Esophagus muscularis mucosa (tissue), 4 donors: ENCODE data around the gene MAPK9. TPM values are rescaled to one million over a fixed set of nuclear protein-coding genes. Genes with fewer than 3 reads are reported as not detected.

ENCODE experiments used
- DNase-seq: peaks from one replicate; pipeline ENCODE4 v3.0.0-alpha.2; 2017; ENCODE audit errors: extremely low spot score
- H3K27ac ChIP-seq, 4 donors: fragments of 200-600 bp; sonication (generic); replicated peaks in 1 of 4; 1 replicate in 3 of 4; 2 replicates in 1 of 4; pipeline ENCODE4 v1.5.1; 2016 to 2019; ENCODE audit warnings: mild to moderate bottlenecking in 1 of 4
- H3K27me3 ChIP-seq, 4 donors: fragments of 200-600 bp; sonication (generic); one replicate each; pipeline versions ENCODE4 v1.5.1 to v1.6.0; 2016 to 2019
- H3K36me3 ChIP-seq, 4 donors: fragments of 200-600 bp; sonication (generic); one replicate each; pipeline ENCODE4 v1.5.1; 2016 to 2019
- H3K4me1 ChIP-seq, 4 donors: fragments of 200-600 bp; sonication (generic); one replicate each; pipeline ENCODE4 v1.5.1; 2016 to 2019
- H3K4me3 ChIP-seq, 4 donors: fragments of 200-600 bp; sonication (generic); 1 replicate in 2 of 4; 2 replicates in 2 of 4; pipeline ENCODE4 v1.5.1; 2016 to 2019; ENCODE audit warnings: mild to moderate bottlenecking in 4 of 4, moderate library complexity in 1 of 4
- H3K9me3 ChIP-seq, 4 donors: fragments of 200-600 bp; sonication (generic); 1 replicate in 3 of 4; 2 replicates in 1 of 4; pipeline ENCODE4 v1.5.1; 2016 to 2019
- CTCF ChIP-seq, 3 experiments: fragments of 200-600 bp in 2 of 3; fragments of 450-650 bp in 1 of 3; sonication (generic) in 2 of 3; IDR thresholded peaks; one replicate each; pipeline ENCODE4 v1.5.1; 2017 to 2019; ENCODE audit warnings: antibody characterized with exemption in 3 of 3, mild to moderate bottlenecking in 2 of 3, moderate library complexity in 1 of 3
- EP300 ChIP-seq: sonication (generic); formaldehyde crosslinking; IDR thresholded peaks from one replicate; pipeline ENCODE4 v1.6.1; 2017; ENCODE audit warnings: antibody characterized with exemption
- POLR2A ChIP-seq: fragments of 450-650 bp; IDR thresholded peaks from one replicate; pipeline ENCODE4 v1.6.1; 2017; ENCODE audit warnings: antibody characterized with exemption, moderate library complexity, mild to moderate bottlenecking, low read depth
- POLR2AphosphoS5 ChIP-seq, 2 donors: sonication (generic); formaldehyde crosslinking; IDR thresholded peaks; one replicate each; pipeline ENCODE4 v1.6.1; 2017; ENCODE audit warnings: antibody characterized with exemption in 2 of 2
- WGBS: methylation state at CpG from one replicate; pipeline ENCODE4 v1.1.5; 2018; 5-methylcytosine and 5-hydroxymethylcytosine counted together
- intact Hi-C: fragments of 100-400 bp; cut with DNase I; formaldehyde crosslinking; loops from one replicate; pipeline ENCODE4 v1.15.1; 2023
- total RNA-seq, 4 donors: library from RNA; depleted of rRNA; stranded (reverse); fragments of >200 nt; gene quantifications; one replicate each; pipeline versions ENCODE4 v1.1.0 to v1.2.1, GENCODE V29; 2016

Gene MAPK9
- total RNA-seq, 4 donors from 2014 or later, result 36.4 to 42.3 (median 37.8) TPM

- WGBS, result 95% methylated on average over 9 of the region's 9 CpGs
- Histone ChIP-seq H3K4me3 (no peak overlapping the region), H3K27ac (no peak overlapping the region), H3K9me3 (no peaks in the 10 kb centered on the region), H3K27me3 (no peaks in the 10 kb centered on the region), H3K4me1 (peaks cover 5 to 12% (median 10%) of the 10 kb centered on the region in 4 donors), H3K36me3 (peaks cover 16 to 61% (median 35%) of the 10 kb centered on the region in 4 donors)
- peak; percentile 82 for DNase-seq
- intact Hi-C loops, result no loop called here
- no peak for TF ChIP-seq POLR2A
- no peak for TF ChIP-seq CTCF (IDR thresholded peaks at IDR 0.05)
- TF ChIP-seq POLR2AphosphoS5 (IDR thresholded peaks at IDR 0.05), result no peak
- no peak for TF ChIP-seq EP300
Measured at GRCh38 chr5:180282281-180282680, 9.6 kb downstream of the MAPK9 start.

GRCh38 chr5:180281706-180282105 is 10.2 kb downstream of the MAPK9 start:
- peaks cover 20 to 65% (median 38%) of the 10 kb centered on the region in 4 donors for H3K36me3 ChIP-seq
- intact Hi-C loops, result no loop called here
- no peak overlapping the region for H3K4me3 ChIP-seq
- no peak for TF ChIP-seq CTCF (IDR thresholded peaks at IDR 0.05)
- no peak for TF ChIP-seq POLR2A
- TF ChIP-seq POLR2AphosphoS5 (IDR thresholded peaks at IDR 0.05), result no peak
- TF ChIP-seq EP300, result no peak
- H3K4me1 ChIP-seq, result peaks cover 5 to 12% (median 10%) of the 10 kb centered on the region in 4 donors
- H3K27ac ChIP-seq, result no peak overlapping the region
- no peaks in the 10 kb centered on the region for H3K27me3 ChIP-seq
- peak; percentile 66 for DNase-seq
- no peaks in the 10 kb centered on the region for H3K9me3 ChIP-seq
- WGBS, result 90% methylated on average over 9 of the region's 10 CpGs

- intact Hi-C loops, result no loop called here
- TF ChIP-seq EP300, result no peak
- TF ChIP-seq POLR2A, result no peak
- no peak for TF ChIP-seq CTCF (IDR thresholded peaks at IDR 0.05)
- TF ChIP-seq POLR2AphosphoS5 (IDR thresholded peaks at IDR 0.05), result no peak
- H3K27me3 ChIP-seq, result no peaks in the 10 kb centered on the region
- no peak overlapping the region for H3K4me3 ChIP-seq
- 100% methylated on average over 1 of the region's 1 CpG for WGBS
- peaks cover 0 to under 1% (median 0%) of the 10 kb centered on the region in 4 donors for H3K9me3 ChIP-seq
- H3K27ac ChIP-seq, result no peak overlapping the region
- no peaks in the 10 kb centered on the region for H3K4me1 ChIP-seq
- no peak for DNase-seq
- H3K36me3 ChIP-seq, result peaks cover 22 to 68% (median 44%) of the 10 kb centered on the region in 4 donors
Measured at GRCh38 chr5:180274695-180275094, 17.2 kb downstream of the MAPK9 start.

GRCh38 chr5:180271221-180271620 is 20.7 kb downstream of the MAPK9 start:
- TF ChIP-seq CTCF (IDR thresholded peaks at IDR 0.05), result no peak
- TF ChIP-seq EP300, result no peak
- TF ChIP-seq POLR2AphosphoS5 (IDR thresholded peaks at IDR 0.05), result no peak
- TF ChIP-seq POLR2A, result no peak
- intact Hi-C loops, result no loop called here
- 81% methylated on average over 7 of the region's 7 CpGs for WGBS
- Histone ChIP-seq H3K27ac (no peak overlapping the region), H3K36me3 (peaks cover 28 to 65% (median 47%) of the 10 kb centered on the region in 4 donors), H3K27me3 (no peaks in the 10 kb centered on the region), H3K4me1 (no peaks in the 10 kb centered on the region), H3K9me3 (peaks cover 0 to 25% (median 19%) of the 10 kb centered on the region in 4 donors), H3K4me3 (no peak overlapping the region)
- DNase-seq, result no peak

GRCh38 chr5:180259260-180259611 is 32.6 kb downstream of the MAPK9 start:
- peaks cover 32 to 100% (median 99%) of the 10 kb centered on the region in 4 donors for H3K9me3 ChIP-seq
- H3K27ac ChIP-seq, result no peak overlapping the region
- intact Hi-C loops, result no loop called here
- peaks cover 87 to 100% (median 95%) of the 10 kb centered on the region in 4 donors for H3K36me3 ChIP-seq
- H3K27me3 ChIP-seq, result no peaks in the 10 kb centered on the region
- 75% methylated on average over 3 of the region's 3 CpGs for WGBS
- no peaks in the 10 kb centered on the region for H3K4me1 ChIP-seq
- no peak overlapping the region for H3K4me3 ChIP-seq
- no peak for DNase-seq
- no peak for TF ChIP-seq EP300
- TF ChIP-seq CTCF (IDR thresholded peaks at IDR 0.05), result no peak
- TF ChIP-seq POLR2A, result no peak
